HEK293 (cell line): ENCODE measurements around the gene DBI.

ENCODE experiments used
- AEBP2 ChIP-seq: fragments of 450-650 bp; formaldehyde crosslinking; IDR thresholded peaks from 2 replicates; pipeline ENCODE4 v1.5.1; 2016; ENCODE audit warnings: missing biosample characterization, missing genetic modification characterization, borderline replicate concordance
- KLF10 ChIP-seq: fragments of 450-650 bp; IDR thresholded peaks from 2 replicates; pipeline ENCODE4 v1.5.1; 2018; ENCODE audit warnings: missing biosample characterization, mild to moderate bottlenecking, missing genetic modification characterization
- OSR2 ChIP-seq: fragments of 450-650 bp; formaldehyde crosslinking; IDR thresholded peaks from 2 replicates; pipeline ENCODE4 v1.5.1; 2016; ENCODE audit warnings: missing biosample characterization, missing genetic modification characterization
- OVOL3 ChIP-seq: fragments of 450-650 bp; formaldehyde crosslinking; IDR thresholded peaks from 2 replicates; pipeline ENCODE4 v1.5.1; 2016; ENCODE audit warnings: missing biosample characterization, missing genetic modification characterization
- PRDM6 ChIP-seq: fragments of 450-650 bp; formaldehyde crosslinking; IDR thresholded peaks from 2 replicates; pipeline ENCODE4 v1.5.1; 2017; ENCODE audit warnings: missing biosample characterization, missing genetic modification characterization
- RBAK ChIP-seq: fragments of 450-650 bp; formaldehyde crosslinking; IDR thresholded peaks from 2 replicates; pipeline ENCODE4 v1.5.1; 2016; ENCODE audit warnings: missing biosample characterization, missing genetic modification characterization
- SP2 ChIP-seq: fragments of 450-650 bp; formaldehyde crosslinking; IDR thresholded peaks from 2 replicates; pipeline ENCODE4 v1.5.1; 2016; ENCODE audit warnings: missing biosample characterization, missing genetic modification characterization
- ZBTB20 ChIP-seq: fragments of 450-650 bp; formaldehyde crosslinking; IDR thresholded peaks from 2 replicates; pipeline ENCODE4 v1.5.1; 2016; ENCODE audit warnings: missing biosample characterization, missing genetic modification characterization
- ZFHX2 ChIP-seq: fragments of 450-650 bp; formaldehyde crosslinking; conservative IDR thresholded peaks from 2 replicates; pipeline ENCODE4 v1.5.1; 2016; ENCODE audit warnings: missing biosample characterization, missing genetic modification characterization
- ZNF140 ChIP-seq: fragments of 450-650 bp; formaldehyde crosslinking; IDR thresholded peaks from 2 replicates; pipeline ENCODE4 v1.5.1; 2016; ENCODE audit warnings: missing biosample characterization, missing genetic modification characterization
- ZNF16 ChIP-seq: fragments of 450-650 bp; formaldehyde crosslinking; IDR thresholded peaks from 2 replicates; pipeline ENCODE4 v1.5.1; 2016; ENCODE audit warnings: low read depth, missing biosample characterization, missing genetic modification characterization
- ZNF174 ChIP-seq: fragments of 450-650 bp; formaldehyde crosslinking; IDR thresholded peaks from 2 replicates; pipeline ENCODE4 v1.5.0; 2017; ENCODE audit warnings: missing biosample characterization, mild to moderate bottlenecking, missing genetic modification characterization
- ZNF184 ChIP-seq: fragments of 450-650 bp; IDR thresholded peaks from 2 replicates; pipeline ENCODE4 v1.5.1; 2018; ENCODE audit warnings: missing biosample characterization, mild to moderate bottlenecking, missing genetic modification characterization
- ZNF26 ChIP-seq: fragments of 450-650 bp; formaldehyde crosslinking; IDR thresholded peaks from 2 replicates; pipeline ENCODE4 v1.5.1; 2016; ENCODE audit warnings: missing biosample characterization, missing genetic modification characterization
- ZNF335 ChIP-seq: fragments of 450-650 bp; formaldehyde crosslinking; conservative IDR thresholded peaks from 2 replicates; pipeline ENCODE4 v1.5.1; 2016; ENCODE audit warnings: missing biosample characterization, missing genetic modification characterization
- ZNF433 ChIP-seq: fragments of 450-650 bp; formaldehyde crosslinking; IDR thresholded peaks from 2 replicates; pipeline ENCODE4 v1.5.1; 2016; ENCODE audit warnings: missing biosample characterization, missing genetic modification characterization, low read depth
- ZNF747 ChIP-seq: fragments of 450-650 bp; formaldehyde crosslinking; IDR thresholded peaks from 2 replicates; pipeline ENCODE4 v1.5.1; 2016; ENCODE audit warnings: missing biosample characterization, missing genetic modification characterization
- ZNF830 ChIP-seq: fragments of 450-650 bp; IDR thresholded peaks from 2 replicates; pipeline ENCODE4 v1.5.0; 2018; ENCODE audit warnings: missing biosample characterization, missing genetic modification characterization, low read depth, mild to moderate bottlenecking, moderate library complexity
- ZNF837 ChIP-seq: fragments of 450-650 bp; formaldehyde crosslinking; IDR thresholded peaks from 2 replicates; pipeline ENCODE4 v1.5.1; 2016; ENCODE audit warnings: missing biosample characterization, missing genetic modification characterization
- TF ChIP-seq, protein P1 (sequence below): fragments of 450-650 bp; formaldehyde crosslinking; IDR thresholded peaks from 2 replicates; pipeline ENCODE4 v1.5.1; 2016; ENCODE audit warnings: missing biosample characterization, missing genetic modification characterization
- TF ChIP-seq, protein P2 (sequence below): fragments of 450-650 bp; formaldehyde crosslinking; conservative IDR thresholded peaks from 2 replicates; pipeline ENCODE4 v1.5.1; 2016; ENCODE audit warnings: low read depth, missing biosample characterization, missing genetic modification characterization
- TF ChIP-seq, protein P3 (sequence below): fragments of 450-650 bp; formaldehyde crosslinking; IDR thresholded peaks from 2 replicates; pipeline ENCODE4 v1.5.1; 2017; ENCODE audit warnings: missing biosample characterization, missing genetic modification characterization
- TF ChIP-seq, protein P4 (sequence below): fragments of 450-650 bp; formaldehyde crosslinking; IDR thresholded peaks from 2 replicates; pipeline ENCODE4 v1.5.1; 2017; ENCODE audit warnings: missing biosample characterization, mild to moderate bottlenecking, missing genetic modification characterization, moderate library complexity
- TF ChIP-seq, protein P5 (sequence below): fragments of 450-650 bp; formaldehyde crosslinking; IDR thresholded peaks from 2 replicates; pipeline ENCODE4 v1.5.1; 2016; ENCODE audit warnings: missing biosample characterization, missing genetic modification characterization

DBI gene

GRCh38 chr2:119367472-119368099 is 809 bp downstream of the DBI start (continued):
- TF ChIP-seq ZNF140: no peak
- TF ChIP-seq, protein P1, sequence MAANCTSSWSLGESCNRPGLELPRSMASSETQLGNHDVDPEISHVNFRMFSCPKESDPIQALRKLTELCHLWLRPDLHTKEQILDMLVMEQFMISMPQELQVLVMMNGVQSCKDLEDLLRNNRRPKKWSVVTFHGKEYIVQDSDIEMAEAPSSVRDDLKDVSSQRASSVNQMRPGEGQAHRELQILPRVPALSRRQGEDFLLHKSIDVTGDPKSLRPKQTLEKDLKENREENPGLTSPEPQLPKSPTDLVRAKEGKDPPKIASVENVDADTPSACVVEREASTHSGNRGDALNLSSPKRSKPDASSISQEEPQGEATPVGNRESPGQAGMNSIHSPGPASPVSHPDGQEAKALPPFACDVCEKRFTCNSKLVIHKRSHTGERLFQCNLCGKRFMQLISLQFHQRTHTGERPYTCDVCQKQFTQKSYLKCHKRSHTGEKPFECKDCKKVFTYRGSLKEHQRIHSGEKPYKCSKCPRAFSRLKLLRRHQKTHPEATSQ (tag by site-specific recombination): no peak
- no peak for TF ChIP-seq ZNF174 (tag by site-specific recombination)
- no peak for TF ChIP-seq OSR2 (tag by site-specific recombination)
- no peak for TF ChIP-seq AEBP2 (tag by site-specific recombination)
- TF ChIP-seq ZNF433: no peak
- no peak for TF ChIP-seq ZNF837
- TF ChIP-seq ZNF26 (tag by site-specific recombination): no peak
- TF ChIP-seq, protein P2, sequence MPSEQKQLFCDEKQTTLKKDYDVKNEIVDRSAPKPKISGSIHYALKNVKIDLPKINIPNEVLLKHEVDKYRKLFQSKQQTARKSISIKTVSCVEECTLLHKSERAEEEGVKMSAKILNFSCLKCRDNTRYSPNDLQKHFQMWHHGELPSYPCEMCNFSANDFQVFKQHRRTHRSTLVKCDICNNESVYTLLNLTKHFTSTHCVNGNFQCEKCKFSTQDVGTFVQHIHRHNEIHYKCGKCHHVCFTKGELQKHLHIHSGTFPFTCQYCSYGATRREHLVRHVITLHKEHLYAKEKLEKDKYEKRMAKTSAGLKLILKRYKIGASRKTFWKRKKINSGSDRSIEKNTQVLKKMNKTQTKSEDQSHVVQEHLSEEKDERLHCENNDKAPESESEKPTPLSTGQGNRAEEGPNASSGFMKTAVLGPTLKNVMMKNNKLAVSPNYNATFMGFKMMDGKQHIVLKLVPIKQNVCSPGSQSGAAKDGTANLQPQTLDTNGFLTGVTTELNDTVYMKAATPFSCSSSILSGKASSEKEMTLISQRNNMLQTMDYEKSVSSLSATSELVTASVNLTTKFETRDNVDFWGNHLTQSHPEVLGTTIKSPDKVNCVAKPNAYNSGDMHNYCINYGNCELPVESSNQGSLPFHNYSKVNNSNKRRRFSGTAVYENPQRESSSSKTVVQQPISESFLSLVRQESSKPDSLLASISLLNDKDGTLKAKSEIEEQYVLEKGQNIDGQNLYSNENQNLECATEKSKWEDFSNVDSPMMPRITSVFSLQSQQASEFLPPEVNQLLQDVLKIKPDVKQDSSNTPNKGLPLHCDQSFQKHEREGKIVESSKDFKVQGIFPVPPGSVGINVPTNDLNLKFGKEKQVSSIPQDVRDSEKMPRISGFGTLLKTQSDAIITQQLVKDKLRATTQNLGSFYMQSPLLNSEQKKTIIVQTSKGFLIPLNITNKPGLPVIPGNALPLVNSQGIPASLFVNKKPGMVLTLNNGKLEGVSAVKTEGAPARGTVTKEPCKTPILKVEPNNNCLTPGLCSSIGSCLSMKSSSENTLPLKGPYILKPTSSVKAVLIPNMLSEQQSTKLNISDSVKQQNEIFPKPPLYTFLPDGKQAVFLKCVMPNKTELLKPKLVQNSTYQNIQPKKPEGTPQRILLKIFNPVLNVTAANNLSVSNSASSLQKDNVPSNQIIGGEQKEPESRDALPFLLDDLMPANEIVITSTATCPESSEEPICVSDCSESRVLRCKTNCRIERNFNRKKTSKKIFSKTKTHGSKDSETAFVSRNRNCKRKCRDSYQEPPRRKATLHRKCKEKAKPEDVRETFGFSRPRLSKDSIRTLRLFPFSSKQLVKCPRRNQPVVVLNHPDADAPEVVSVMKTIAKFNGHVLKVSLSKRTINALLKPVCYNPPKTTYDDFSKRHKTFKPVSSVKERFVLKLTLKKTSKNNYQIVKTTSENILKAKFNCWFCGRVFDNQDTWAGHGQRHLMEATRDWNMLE (tag by site-specific recombination): no peak
- TF ChIP-seq KLF10 (tag by site-specific recombination): no peak
- TF ChIP-seq ZNF747 (tag by site-specific recombination): no peak
- TF ChIP-seq, protein P3, sequence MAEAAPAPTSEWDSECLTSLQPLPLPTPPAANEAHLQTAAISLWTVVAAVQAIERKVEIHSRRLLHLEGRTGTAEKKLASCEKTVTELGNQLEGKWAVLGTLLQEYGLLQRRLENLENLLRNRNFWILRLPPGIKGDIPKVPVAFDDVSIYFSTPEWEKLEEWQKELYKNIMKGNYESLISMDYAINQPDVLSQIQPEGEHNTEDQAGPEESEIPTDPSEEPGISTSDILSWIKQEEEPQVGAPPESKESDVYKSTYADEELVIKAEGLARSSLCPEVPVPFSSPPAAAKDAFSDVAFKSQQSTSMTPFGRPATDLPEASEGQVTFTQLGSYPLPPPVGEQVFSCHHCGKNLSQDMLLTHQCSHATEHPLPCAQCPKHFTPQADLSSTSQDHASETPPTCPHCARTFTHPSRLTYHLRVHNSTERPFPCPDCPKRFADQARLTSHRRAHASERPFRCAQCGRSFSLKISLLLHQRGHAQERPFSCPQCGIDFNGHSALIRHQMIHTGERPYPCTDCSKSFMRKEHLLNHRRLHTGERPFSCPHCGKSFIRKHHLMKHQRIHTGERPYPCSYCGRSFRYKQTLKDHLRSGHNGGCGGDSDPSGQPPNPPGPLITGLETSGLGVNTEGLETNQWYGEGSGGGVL: no peak
- peak; percentile 31; the same call in 1 of the 2 replicates for TF ChIP-seq SP2 (tag by site-specific recombination)
- TF ChIP-seq PRDM6 (tag by site-specific recombination): no peak
- TF ChIP-seq, protein P4, sequence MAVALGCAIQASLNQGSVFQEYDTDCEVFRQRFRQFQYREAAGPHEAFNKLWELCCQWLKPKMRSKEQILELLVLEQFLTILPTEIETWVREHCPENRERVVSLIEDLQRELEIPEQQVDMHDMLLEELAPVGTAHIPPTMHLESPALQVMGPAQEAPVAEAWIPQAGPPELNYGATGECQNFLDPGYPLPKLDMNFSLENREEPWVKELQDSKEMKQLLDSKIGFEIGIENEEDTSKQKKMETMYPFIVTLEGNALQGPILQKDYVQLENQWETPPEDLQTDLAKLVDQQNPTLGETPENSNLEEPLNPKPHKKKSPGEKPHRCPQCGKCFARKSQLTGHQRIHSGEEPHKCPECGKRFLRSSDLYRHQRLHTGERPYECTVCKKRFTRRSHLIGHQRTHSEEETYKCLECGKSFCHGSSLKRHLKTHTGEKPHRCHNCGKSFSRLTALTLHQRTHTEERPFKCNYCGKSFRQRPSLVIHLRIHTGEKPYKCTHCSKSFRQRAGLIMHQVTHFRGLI (tag by site-specific recombination): peak; percentile 85
- TF ChIP-seq ZNF335 (tag by site-specific recombination): 0 out of 2 replicates have a peak, but pooled peaks have one; percentile 33
- TF ChIP-seq, protein P5, sequence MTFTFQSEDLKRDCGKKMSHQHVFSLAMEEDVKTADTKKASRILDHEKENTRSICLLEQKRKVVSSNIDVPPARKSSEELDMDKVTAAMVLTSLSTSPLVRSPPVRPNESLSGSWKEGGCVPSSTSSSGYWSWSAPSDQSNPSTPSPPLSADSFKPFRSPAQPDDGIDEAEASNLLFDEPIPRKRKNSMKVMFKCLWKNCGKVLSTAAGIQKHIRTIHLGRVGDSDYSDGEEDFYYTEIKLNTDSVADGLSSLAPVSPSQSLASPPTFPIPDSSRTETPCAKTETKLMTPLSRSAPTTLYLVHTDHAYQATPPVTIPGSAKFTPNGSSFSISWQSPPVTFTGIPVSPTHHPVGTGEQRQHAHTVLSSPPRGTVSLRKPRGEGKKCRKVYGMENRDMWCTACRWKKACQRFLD: no peak
- no peak for TF ChIP-seq ZFHX2
- TF ChIP-seq RBAK (tag by site-specific recombination): no peak
- TF ChIP-seq OVOL3 (tag by site-specific recombination): no peak
- TF ChIP-seq ZNF830 (tag by site-specific recombination): no peak
- TF ChIP-seq ZNF184 (tag by site-specific recombination): no peak
- TF ChIP-seq ZNF16: no peak
- peak; percentile 13; the same call in 1 of the 2 replicates for TF ChIP-seq ZBTB20 (tag by site-specific recombination)
